ENCODE results near the gene PPA1.
"Not testable (repeated sequence)": the region's sequence is repeated elsewhere in the genome, so short reads cannot be mapped to it uniquely, and the experiment has no call there.

DNA sequence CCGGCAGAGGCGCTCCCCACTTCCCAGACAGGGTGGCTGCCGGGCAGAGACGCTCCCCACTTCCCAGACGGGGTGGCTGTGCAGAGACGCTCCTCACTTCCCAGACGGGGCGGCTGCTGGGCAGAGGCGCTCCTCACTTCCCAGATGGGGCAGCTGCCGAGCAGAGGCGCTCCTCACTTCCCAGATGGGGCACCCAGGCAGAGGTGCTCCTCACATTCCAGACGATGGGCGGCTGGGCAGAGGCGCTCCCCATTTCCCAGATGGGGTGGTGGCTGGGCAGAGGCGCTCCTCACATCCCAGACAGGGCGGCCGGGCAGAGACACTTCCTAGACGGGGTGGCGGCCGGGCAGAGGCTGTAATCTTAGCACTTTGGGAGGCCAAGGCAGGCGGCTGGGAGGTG is 6.8 kb upstream of the PPA1 start:
- TF ChIP-seq EZH2 (IDR thresholded peaks at IDR 0.05; ENCODE audit: insufficient read depth, poor library complexity, severe bottlenecking); EZH2phosphoT487 (IDR thresholded peaks at IDR 0.05; ENCODE audit: insufficient read depth, low read depth): not testable (repeated sequence)

All from GM23248 (cell line).